Activated B cell treated with CpG ODN at 0.5 μM for 24 hours (primary cell): Measurements from ENCODE around the gene CDC42BPG. TPM values are rescaled to one million over a fixed set of nuclear protein-coding genes. Genes with fewer than 3 reads are reported as not detected.

ENCODE experiments used
- ATAC-seq: fragments of 200-7000 bp; cut with Tn5 transposase; one replicate; pipeline ENCODE4 v1.10.0; 2021; ENCODE audit warnings: low read depth, mild to moderate bottlenecking, moderate library complexity
- CTCF ChIA-PET: fragments of 350-600 bp; sonication (Branson Sonifier 250); formaldehyde crosslinking; loops from one replicate; lab custom pipeline; 2021; ENCODE audit warnings: antibody characterized with exemption; lab: Charles Lee
- POLR2A ChIA-PET: fragments of 350-600 bp; sonication (Branson Sonifier 250); formaldehyde crosslinking; loops from one replicate; lab custom pipeline; 2021; ENCODE audit warnings: antibody characterized with exemption; lab: Charles Lee
- DNase-seq: peaks from one replicate; pipeline ENCODE4 v3.0.0; 2022
- H3K27ac Mint-ChIP-seq: one replicate; pipeline ENCODE4 v1.8.0; 2020; ENCODE audit warnings: mixed read lengths
- H3K27me3 Mint-ChIP-seq: one replicate; pipeline ENCODE4 v1.8.0; 2021; ENCODE audit warnings: mixed read lengths
- H3K36me3 Mint-ChIP-seq: one replicate; pipeline ENCODE4 v1.8.0; 2021; ENCODE audit warnings: low read depth, mixed read lengths
- H3K4me1 Mint-ChIP-seq: one replicate; pipeline ENCODE4 v1.8.0; 2021; ENCODE audit warnings: mixed read lengths
- H3K4me3 Mint-ChIP-seq: one replicate; pipeline ENCODE4 v1.8.0; 2020; ENCODE audit warnings: mild to moderate bottlenecking, mixed read lengths
- H3K9me3 Mint-ChIP-seq: one replicate; pipeline ENCODE4 v1.8.0; 2020; ENCODE audit warnings: mixed read lengths
- CTCF ChIP-seq: fragments of 200-600 bp; IDR thresholded peaks from one replicate; pipeline ENCODE4 v1.8.0; 2022; ENCODE audit warnings: antibody characterized with exemption, mild to moderate bottlenecking
- intact Hi-C: fragments of 100-400 bp; cut with micrococcal nuclease; formaldehyde crosslinking; loops from one replicate; pipeline ENCODE4 v1.15.1; 2024
- total RNA-seq: library from RNA; stranded (reverse); gene quantifications from 2 replicates; pipeline ENCODE4 v1.2.3, GENCODE V29; 2022

Gene CDC42BPG
- total RNA-seq, 1 donor from 2014 or later, result 3.7 TPM

- H3K27me3 Mint-ChIP-seq, result no peaks in the 10 kb centered on the region
- peak overlapping the region; percentile 97 for H3K4me3 Mint-ChIP-seq
- ATAC-seq (peak; percentile 13), DNase-seq (no peak)
- no peak for TF ChIP-seq CTCF
- peaks cover 67% of the 10 kb centered on the region for H3K4me1 Mint-ChIP-seq
- ChIA-PET CTCF (interaction anchor here (0.9 to 11.5 kb wide), 7 partner anchors 10 to 106 kb away, joined by 3 to 163 read pairs (median 10); no protein-coding TSS in a partner anchor), POLR2A (interaction anchor here (0.5 to 27.8 kb wide), 12 partner anchors 10 to 203 kb away, joined by 3 to 1194 read pairs (median 6); partner anchors contain the start of genes CDC42BPG, RASGRP2 and SF1)
- peaks cover 52% of the 10 kb centered on the region for H3K36me3 Mint-ChIP-seq
- no peaks in the 10 kb centered on the region for H3K9me3 Mint-ChIP-seq
- intact Hi-C loops, result loop anchor here (1.0 to 2.0 kb wide), 9 partner anchors 11 to 240 kb away; partner anchors contain the start of genes ARL2, ATG2A, MEN1 and SF1
- peak overlapping the region; percentile 82 for H3K27ac Mint-ChIP-seq
Observed at GRCh38 chr11:64877390-64878222, 33.2 kb upstream of the CDC42BPG start.

GRCh38 chr11:64876835-64877341, 32.4 kb upstream of the CDC42BPG start:
- H3K36me3 Mint-ChIP-seq, result peaks cover 57% of the 10 kb centered on the region
- POLR2A ChIA-PET, result interaction anchor here (0.5 to 27.8 kb wide), 9 partner anchors 11 to 202 kb away, joined by 3 to 1194 read pairs (median 11); partner anchors contain the start of genes CDC42BPG, RASGRP2 and SF1
- H3K27me3 Mint-ChIP-seq, result no peaks in the 10 kb centered on the region
- peak overlapping the region; percentile 82 for H3K27ac Mint-ChIP-seq
- DNase-seq, result no peak
- no peaks in the 10 kb centered on the region for H3K9me3 Mint-ChIP-seq
- H3K4me1 Mint-ChIP-seq, result peaks cover 74% of the 10 kb centered on the region
- peak overlapping the region; percentile 97 for H3K4me3 Mint-ChIP-seq
- ATAC-seq, result no peak
- CTCF ChIA-PET, result interaction anchor here (2.6 to 11.5 kb wide), 4 partner anchors 10 to 26 kb away, joined by 10 to 163 read pairs (median 20); no protein-coding TSS in a partner anchor
- intact Hi-C loops, result no loop called here
- TF ChIP-seq CTCF, result no peak

DNA sequence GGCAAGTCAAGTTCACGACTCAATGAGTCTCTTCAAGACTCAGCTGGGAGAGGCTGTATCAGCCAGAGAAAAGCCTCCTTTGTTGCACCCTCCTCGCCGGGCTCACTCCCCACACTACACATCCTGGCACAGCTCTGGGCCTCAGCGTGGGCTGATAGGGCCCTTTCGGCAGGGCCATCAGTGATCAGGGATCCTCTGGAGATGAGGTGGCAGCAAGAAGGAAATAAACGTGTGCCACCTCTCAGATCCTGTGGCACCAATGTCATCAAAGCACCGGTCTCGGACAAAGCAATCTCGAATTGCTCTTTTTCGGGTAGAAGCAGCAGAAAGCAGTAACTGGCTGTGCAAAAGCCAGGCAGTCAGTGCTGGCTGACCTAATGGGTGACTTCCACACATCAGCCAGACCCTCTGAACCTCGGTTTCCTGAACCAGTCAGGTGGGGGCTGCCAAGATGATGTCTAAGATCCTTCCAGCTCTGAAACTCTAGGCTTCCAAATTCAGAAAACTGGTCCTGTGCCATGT, 31.8 kb upstream of the CDC42BPG start:
- intact Hi-C loops, result no loop called here
- no peak for TF ChIP-seq CTCF
- Mint-ChIP-seq H3K36me3 (peaks cover 63% of the 10 kb centered on the region), H3K27me3 (no peaks in the 10 kb centered on the region), H3K9me3 (no peaks in the 10 kb centered on the region), H3K4me1 (peaks cover 78% of the 10 kb centered on the region), H3K27ac (peak overlapping the region; percentile 73), H3K4me3 (peak overlapping the region; percentile 97)
- ChIA-PET POLR2A (interaction anchor here (1.2 to 27.8 kb wide), 5 partner anchors 9 to 202 kb away, joined by 4 to 1194 read pairs (median 11); partner anchors contain the start of gene CDC42BPG), CTCF (interaction anchor here (1.1 to 11.5 kb wide), 6 partner anchors 11 to 25 kb away, joined by 4 to 163 read pairs (median 10); no protein-coding TSS in a partner anchor)
- ATAC-seq (no peak), DNase-seq (no peak)

DNA sequence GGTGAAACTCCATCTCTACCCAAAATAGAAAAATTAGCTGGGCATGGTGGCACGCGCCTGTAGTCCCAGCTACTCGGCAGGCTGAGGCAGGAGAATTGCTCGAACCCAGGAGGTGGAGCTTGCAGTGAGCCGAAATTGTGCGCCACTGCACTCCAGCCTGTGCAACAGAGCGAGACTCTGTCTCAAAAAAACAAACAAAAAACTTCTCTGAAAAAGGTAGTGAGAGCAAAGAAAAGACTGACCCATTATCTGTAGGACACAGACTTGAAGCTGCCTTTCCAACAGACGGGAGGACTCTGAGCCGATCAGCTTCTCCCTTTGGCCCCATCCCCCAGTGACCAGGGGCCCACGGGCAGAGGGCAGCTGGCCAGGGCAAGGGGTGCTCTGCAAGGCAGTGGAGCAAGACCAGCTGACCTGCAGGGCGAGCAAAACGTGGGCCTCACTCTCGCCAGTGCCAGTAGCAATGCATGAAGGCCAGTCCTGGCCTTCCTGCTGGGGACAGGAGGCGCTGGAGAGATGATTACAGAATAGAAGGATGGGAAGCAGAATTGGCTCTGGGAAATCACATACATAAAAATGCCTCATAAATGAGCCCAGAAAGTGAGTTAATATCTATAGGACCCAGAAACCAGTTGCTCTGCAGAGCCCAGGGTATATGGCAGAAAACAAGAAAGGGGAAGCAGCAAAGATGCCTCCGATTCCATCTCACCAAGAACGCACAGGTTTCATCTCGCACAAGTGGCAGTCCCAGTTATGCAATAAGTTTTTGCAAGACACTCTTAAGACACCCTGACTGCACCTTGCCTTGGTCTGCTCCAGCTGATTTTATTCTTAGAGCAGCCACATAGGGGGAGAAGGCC, 31.1 kb upstream of the CDC42BPG start:
- ATAC-seq, result no peak
- Mint-ChIP-seq H3K27ac (peak overlapping the region; percentile 73), H3K4me1 (peaks cover 78% of the 10 kb centered on the region), H3K9me3 (no peaks in the 10 kb centered on the region), H3K27me3 (no peaks in the 10 kb centered on the region), H3K4me3 (peak overlapping the region; percentile 97), H3K36me3 (peaks cover 70% of the 10 kb centered on the region)
- ChIA-PET POLR2A (interaction anchor here (0.7 to 27.8 kb wide), 6 partner anchors 9 to 260 kb away, joined by 3 to 1194 read pairs (median 8); partner anchors contain the start of gene CDC42BPG), CTCF (interaction anchor here (1.0 to 11.5 kb wide), 8 partner anchors 10 to 24 kb away, joined by 3 to 163 read pairs (median 6); no protein-coding TSS in a partner anchor)
- TF ChIP-seq CTCF, result no peak
- DNase-seq, result no peak
- intact Hi-C loops, result no loop called here
